Adrenal gland (tissue), 12 donors: Measurements from ENCODE around the gene PCYOX1L. TPM values are rescaled to one million over a fixed set of nuclear protein-coding genes. Genes with fewer than 3 reads are reported as not detected.

Source experiments
- DNase-seq, 7 donors: peaks; one replicate each; pipeline ENCODE4 v3.0.0-alpha.2; 2019 to 2020
- H3K27ac ChIP-seq, 5 donors: fragments of 200-600 bp; sonication (generic) in 4 of 5; 1 replicate in 3 of 5; 2 replicates in 2 of 5; pipeline versions ENCODE4 v1.5.1 to v1.8.0; 2016 to 2020; ENCODE audit warnings: mild to moderate bottlenecking in 1 of 5
- H3K27me3 ChIP-seq: fragments of 200-600 bp; 2 replicates; pipeline ENCODE4 v1.8.0; 2021
- H3K36me3 ChIP-seq, 2 donors: fragments of 200-600 bp; replicated peaks in 1 of 2; 1 replicate in 1 of 2; 2 replicates in 1 of 2; pipeline versions ENCODE4 v1.5.1 to v1.8.0; 2018 to 2022
- H3K4me1 ChIP-seq, 2 donors: fragments of 200-600 bp; replicated peaks in 1 of 2; 1 replicate in 1 of 2; 2 replicates in 1 of 2; pipeline versions ENCODE4 v1.5.1 to v1.8.0; 2018 to 2021
- H3K4me3 ChIP-seq, 4 donors: fragments of 200-600 bp; sonication (generic) in 3 of 4; one replicate each; pipeline ENCODE4 v1.5.1; 2016 to 2018
- H3K9me3 ChIP-seq, 3 donors: fragments of 200-600 bp; sonication (generic) in 1 of 3; replicated peaks in 1 of 3; 1 replicate in 2 of 3; 2 replicates in 1 of 3; pipeline versions ENCODE4 v1.5.1 to v1.8.0; 2016 to 2021
- CTCF ChIP-seq, 6 experiments: fragments of 450-650 bp in 4 of 6; fragments of 200-600 bp in 2 of 6; sonication (generic) in 1 of 6; IDR thresholded peaks; 1 replicate in 5 of 6; 2 replicates in 1 of 6; pipeline versions ENCODE4 v1.5.1 to v1.8.0; 2016 to 2021; ENCODE audit warnings: antibody characterized with exemption in 6 of 6, mild to moderate bottlenecking in 2 of 6, moderate library complexity in 1 of 6
- POLR2A ChIP-seq, 2 donors: fragments of 450-650 bp; IDR thresholded peaks; one replicate each; pipeline ENCODE4 v1.6.1; 2017; ENCODE audit warnings: antibody characterized with exemption in 2 of 2, mild to moderate bottlenecking in 2 of 2, moderate library complexity in 1 of 2
- WGBS, 4 donors: extraction: QIAGEN DNeasy Blood & Tissue Kit in 2 of 4; methylation state at CpG; one replicate each; pipeline versions ENCODE4 v1.1.5 to v1.1.7; 2013 to 2017; 5-methylcytosine and 5-hydroxymethylcytosine counted together
- intact Hi-C, 2 donors: fragments of 100-400 bp; cut with DNase I; formaldehyde crosslinking; loops; one replicate each; pipeline versions ENCODE4 v1.14.1 to v1.15.0; 2022 to 2023
- polyA plus RNA-seq, 3 donors: library from polyadenylated mRNA; stranded (reverse); fragments of 200-250 nt in 2 of 3; fragments of 350-450 nt in 1 of 3; fragmentation: Illumina TruSeq in 1 of 3; extraction: RNeasy Lipid Tissue Mini Kit (QIAGEN cat#74804) in 1 of 3; gene quantifications; one replicate each; pipeline ENCODE4 v1.2.3, GENCODE V29; 2013 to 2014
- total RNA-seq, 9 donors: library from RNA; depleted of rRNA in 4 of 9; stranded (reverse); fragments of >200 nt in 4 of 9; fragments of 120-200 nt in 1 of 9; fragmentation: NEBNext Ultra II Directional in 1 of 9; extraction: Animal tissue kit (Norgen Biotek cat#: 25700) in 1 of 9; gene quantifications; one replicate each; pipeline versions ENCODE4 v1.1.0 to v1.2.4, GENCODE V29; 2013 to 2023
- donor health status: healthy with polysubstance abuse.
- donor health status: Bipolar disorder and iron deficiency.
- donor health status: DM: yes; HTN: yes; CAD: no.
- donor health status: DM: no; HTN: no; CAD: no.
- donor health status: DM: no; HTN: no; CAD: no.
- donor health status: DM: yes; HTN: yes; CAD: no.

The PCYOX1L gene
- total and polyA plus RNA-seq, 12 donors = 4.7 to 17.1 (median 9.4) TPM

GRCh38 chr5:149325894-149326293, 32.0 kb upstream of the PCYOX1L start:
- WGBS, 4 donors = 91 to 97% (median 94%) methylated on average over 5 of the region's 5 CpGs

GRCh38 chr5:149326611-149327010, 31.2 kb upstream of the PCYOX1L start:
- no peaks in the 10 kb centered on the region for H3K27me3 ChIP-seq
- H3K4me3 ChIP-seq = no peak overlapping the region
- WGBS, 4 donors = 71 to 86% (median 82%) methylated on average over 3 of the region's 3 CpGs
- H3K4me1 ChIP-seq = peaks cover 0 to 5% of the 10 kb centered on the region in 2 donors
- DNase-seq = no peak
- no peaks in the 10 kb centered on the region for H3K36me3 ChIP-seq
- H3K9me3 ChIP-seq = no peaks in the 10 kb centered on the region
- intact Hi-C loops = no loop called here
- no peak overlapping the region for H3K27ac ChIP-seq
- TF ChIP-seq POLR2A (IDR thresholded peaks at IDR 0.05) = no peak
- TF ChIP-seq CTCF (IDR thresholded peaks at IDR 0.05) = no peak

More at GRCh38 chr5:149325894-149326293, 32.0 kb upstream of the PCYOX1L start:
- no peaks in the 10 kb centered on the region for H3K27me3 ChIP-seq
- no peak overlapping the region for H3K4me3 ChIP-seq
- no peak for DNase-seq
- TF ChIP-seq POLR2A (IDR thresholded peaks at IDR 0.05) (no peak), CTCF (IDR thresholded peaks at IDR 0.05) (no peak)
- intact Hi-C loops = no loop called here
- H3K27ac ChIP-seq = no peak overlapping the region
- peaks cover 5% of the 10 kb centered on the region in 2 donors for H3K4me1 ChIP-seq
- H3K9me3 ChIP-seq = no peaks in the 10 kb centered on the region
- no peaks in the 10 kb centered on the region for H3K36me3 ChIP-seq

GRCh38 chr5:149328177-149328576, 29.7 kb upstream of the PCYOX1L start:
- Histone ChIP-seq H3K9me3 (no peaks in the 10 kb centered on the region), H3K4me1 (no peaks in the 10 kb centered on the region), H3K27ac (no peak overlapping the region), H3K4me3 (no peak overlapping the region), H3K27me3 (no peaks in the 10 kb centered on the region), H3K36me3 (no peaks in the 10 kb centered on the region)
- DNase-seq = peak in 1 of 7 donors; percentile 3
- intact Hi-C loops = no loop called here
- TF ChIP-seq CTCF (IDR thresholded peaks at IDR 0.05) = no peak
- no peak for TF ChIP-seq POLR2A (IDR thresholded peaks at IDR 0.05)
- 79 to 93% (median 85%) methylated on average over 5 of the region's 5 CpGs for WGBS, 4 donors

GRCh38 chr5:149333711-149334443, 24.0 kb upstream of the PCYOX1L start:
- no peak overlapping the region for H3K4me3 ChIP-seq
- intact Hi-C loops = no loop called here
- H3K9me3 ChIP-seq = no peaks in the 10 kb centered on the region
- 63 to 81% (median 76%) methylated on average over 2 of the region's 2 CpGs for WGBS, 4 donors
- no peak overlapping the region for H3K27ac ChIP-seq
- H3K36me3 ChIP-seq = no peaks in the 10 kb centered on the region
- no peak for TF ChIP-seq POLR2A (IDR thresholded peaks at IDR 0.05)
- no peak for TF ChIP-seq CTCF (IDR thresholded peaks at IDR 0.05)
- H3K4me1 ChIP-seq = no peaks in the 10 kb centered on the region
- DNase-seq = no peak
- H3K27me3 ChIP-seq = no peaks in the 10 kb centered on the region
